TTC549 (cell line): ENCODE measurements around the gene DNAH17.

Experiments
- FAIRE-seq: peaks from 2 replicates; lab custom pipeline; 2012; peaks lifted over from hg19 to GRCh38; lab: Jason Lieb, UNC

Gene DNAH17

GRCh38 chr17:78605886-78606285, 28.7 kb upstream of the DNAH17 start:
- FAIRE-seq, result no peak

DNA sequence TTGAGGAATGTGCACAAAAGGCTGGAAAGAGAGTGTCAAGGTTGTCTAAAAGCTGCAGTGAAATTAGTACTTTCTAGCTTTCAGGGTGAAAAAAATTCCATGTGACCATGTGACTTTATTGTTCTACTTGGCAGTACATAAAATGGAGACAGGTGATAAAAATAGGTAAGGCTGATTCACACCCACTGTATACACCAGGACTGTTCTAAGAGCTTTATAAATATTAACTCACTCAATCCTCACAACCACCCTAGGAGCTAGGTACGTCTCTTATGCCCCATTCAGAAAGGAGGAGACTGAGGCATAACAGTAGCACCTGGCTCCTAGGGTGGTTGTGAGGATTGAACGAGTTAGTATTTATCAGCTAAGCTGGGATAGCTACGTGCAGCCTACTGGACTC, 28.2 kb upstream of the DNAH17 start:
- no peak for FAIRE-seq

- no peak for FAIRE-seq
These were observed 25.1 kb upstream of the DNAH17 start for GRCh38 chr17:78602246-78602645.

DNA sequence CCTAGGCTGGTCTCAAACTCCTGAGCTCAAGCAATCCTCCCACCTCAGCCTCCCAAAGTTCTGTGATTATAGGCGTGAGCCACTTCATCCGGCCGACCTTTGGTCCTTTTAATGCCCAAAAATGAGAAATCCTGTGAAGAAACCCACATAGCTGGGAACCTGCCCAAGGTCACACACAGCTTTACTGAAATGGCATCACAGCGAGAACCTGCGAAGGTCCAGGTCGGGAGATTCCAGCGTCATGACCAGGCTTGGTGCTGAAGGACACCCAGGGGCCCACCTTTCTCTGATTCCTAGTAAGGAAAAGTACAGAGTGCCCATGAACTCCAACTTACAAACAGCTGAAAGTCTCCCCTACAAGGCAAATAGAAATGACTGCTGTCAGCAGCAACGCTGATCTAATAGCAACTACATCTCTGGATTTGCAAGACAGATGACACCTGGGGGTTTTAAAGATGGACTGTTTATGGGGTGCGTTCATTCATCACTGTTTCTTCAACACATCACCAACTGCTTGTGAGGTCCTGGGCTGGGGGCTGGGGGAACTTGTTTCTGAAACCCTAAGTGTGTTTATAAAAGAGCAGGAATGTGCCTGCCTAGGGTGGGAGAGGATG, 24.5 kb upstream of the DNAH17 start:
- no peak for FAIRE-seq

DNA sequence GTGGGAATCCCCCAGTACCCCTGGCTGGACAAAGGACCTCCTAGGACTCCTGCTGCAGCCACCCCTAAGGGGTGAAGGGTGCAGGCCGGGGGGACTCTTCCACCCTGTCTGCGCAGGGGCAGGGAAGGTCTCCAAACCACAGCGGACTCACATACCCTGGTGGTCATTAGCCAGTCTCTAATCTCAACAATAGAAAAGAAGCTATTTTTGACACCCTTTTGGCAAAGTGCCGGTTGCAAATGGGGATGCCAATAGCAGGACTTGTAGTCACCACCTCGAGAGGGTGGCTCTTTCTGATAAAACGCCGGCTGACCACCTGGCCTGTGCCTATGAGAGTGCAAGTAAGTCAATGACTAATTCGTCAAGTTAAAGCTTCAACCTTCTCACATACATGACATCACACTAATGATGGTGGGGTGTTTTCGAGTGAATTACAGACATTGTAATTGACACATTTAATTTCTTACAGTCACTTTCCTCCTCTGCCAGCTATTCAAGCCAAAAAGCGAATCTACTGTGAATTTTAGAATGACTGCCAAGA, 23.1 kb upstream of the DNAH17 start:
- no peak for FAIRE-seq

DNA sequence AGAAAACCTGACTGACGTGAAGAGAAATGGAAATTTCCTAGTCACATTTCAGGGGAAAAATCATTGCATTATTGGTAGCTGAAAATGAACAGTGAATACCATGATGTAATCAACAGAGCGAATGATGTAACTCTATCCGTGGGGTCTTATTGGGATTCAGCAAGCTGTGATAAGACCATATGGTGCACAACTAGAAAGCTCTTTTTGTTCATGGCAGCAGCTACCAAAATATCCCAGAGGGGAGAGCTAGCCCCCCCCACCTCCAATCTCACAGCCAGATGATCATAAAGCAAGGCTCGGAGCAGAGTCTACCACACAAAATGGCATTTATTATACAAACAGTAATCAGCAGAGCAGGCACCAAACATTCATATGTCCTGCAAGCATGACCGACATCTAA, 22.2 kb upstream of the DNAH17 start:
- no peak for FAIRE-seq

GRCh38 chr17:78598013-78598471, 20.8 kb upstream of the DNAH17 start:
- no peak for FAIRE-seq

- no peak for FAIRE-seq
These were observed 19.9 kb upstream of the DNAH17 start for GRCh38 chr17:78596871-78597764.

GRCh38 chr17:78595135-78595810, 18.1 kb upstream of the DNAH17 start:
- FAIRE-seq, result no peak

DNA sequence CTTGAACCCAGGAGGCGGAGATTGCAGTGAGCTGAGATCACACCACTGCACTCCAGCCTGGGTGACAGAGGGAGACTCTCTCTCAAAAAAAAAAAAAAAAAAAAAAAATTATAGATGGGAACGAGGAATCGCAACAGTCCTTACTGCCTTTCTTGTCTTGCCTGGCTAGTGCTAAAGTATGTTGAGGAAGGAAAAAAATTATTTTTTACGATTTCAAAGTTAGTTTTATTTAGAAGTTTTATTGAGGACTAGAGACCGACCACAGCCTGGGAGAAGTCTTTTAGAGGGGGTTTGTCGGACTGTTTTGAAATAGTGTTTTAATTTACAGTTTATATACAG, 15.8 kb upstream of the DNAH17 start:
- FAIRE-seq, result no peak

DNA sequence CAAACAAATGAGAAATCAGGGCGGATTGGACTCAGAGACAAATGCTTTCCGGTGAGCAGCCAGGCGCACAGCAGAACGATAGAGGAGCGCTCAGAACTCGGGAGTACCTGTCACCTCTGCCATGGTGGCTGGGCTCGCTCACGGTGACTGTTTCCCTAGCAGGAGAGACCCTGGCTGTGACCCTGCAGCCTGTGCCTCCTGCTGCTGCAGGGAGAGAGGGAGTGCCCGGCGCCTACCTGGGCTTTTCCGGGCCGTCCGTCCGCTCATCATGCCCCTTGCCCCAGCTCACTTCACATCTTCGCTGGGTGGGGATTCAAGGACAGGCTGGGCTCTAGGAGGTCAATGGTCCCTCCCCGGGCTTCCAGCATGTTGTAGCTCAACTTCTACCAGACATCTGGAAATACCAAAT, 14.1 kb upstream of the DNAH17 start:
- FAIRE-seq, result no peak

DNA sequence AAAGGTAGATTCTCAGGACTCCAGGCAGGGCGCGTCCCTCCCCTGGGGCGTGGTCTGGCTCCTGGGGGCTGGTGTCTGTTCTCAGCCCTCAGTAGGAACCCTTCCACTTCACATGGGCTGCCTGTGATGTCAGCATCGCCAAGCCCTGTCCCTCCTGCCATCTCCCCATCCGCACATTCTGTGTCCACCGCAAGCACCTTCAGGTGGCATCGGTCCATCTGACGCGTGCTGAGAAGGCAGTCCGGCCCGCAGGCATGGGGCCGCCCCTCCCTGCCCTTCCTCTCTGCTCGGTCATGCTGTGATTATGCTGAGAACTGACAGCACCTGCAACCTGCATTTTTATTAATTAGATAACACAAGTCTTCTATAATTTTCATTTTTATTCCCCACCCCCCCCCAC, 12.7 kb upstream of the DNAH17 start:
- no peak for FAIRE-seq

GRCh38 chr17:78589031-78589675, 12.0 kb upstream of the DNAH17 start:
- no peak for FAIRE-seq

- FAIRE-seq, result no peak
These were observed 11.2 kb upstream of the DNAH17 start for GRCh38 chr17:78588258-78589030.

DNA sequence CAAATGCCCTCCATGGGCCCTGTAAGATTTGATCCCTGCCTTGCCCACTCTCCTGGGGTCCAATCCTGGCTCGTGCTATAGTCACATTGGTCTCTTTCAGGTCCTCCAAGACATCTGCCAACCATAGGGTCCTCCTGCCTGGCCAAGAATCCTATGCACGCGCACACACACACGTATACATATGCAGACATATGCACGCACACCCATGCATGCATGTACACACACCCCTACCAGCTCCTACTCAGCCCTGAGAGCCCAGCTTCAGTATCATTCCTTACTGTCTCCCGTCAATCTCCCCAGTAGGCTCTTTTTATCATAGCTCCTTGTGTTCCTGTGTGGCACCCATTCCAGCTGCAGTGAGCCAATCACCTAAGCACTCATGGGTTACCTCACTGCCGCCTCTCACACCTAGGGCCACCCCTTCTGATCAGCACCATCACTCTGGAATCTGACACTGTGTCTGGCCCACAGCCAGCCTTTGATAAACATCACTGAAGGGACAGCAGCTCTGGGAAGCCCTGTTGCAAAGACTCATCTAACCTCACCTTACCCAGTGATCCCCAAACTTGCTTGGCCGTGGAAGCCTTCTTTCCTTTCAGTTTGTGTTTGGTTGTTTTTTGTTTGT, 7.9 kb upstream of the DNAH17 start:
- no peak for FAIRE-seq

- FAIRE-seq, result no peak
These were observed 5.9 kb upstream of the DNAH17 start for GRCh38 chr17:78583091-78583490.

GRCh38 chr17:78581304-78581703, 4.1 kb upstream of the DNAH17 start:
- FAIRE-seq, result no peak

DNA sequence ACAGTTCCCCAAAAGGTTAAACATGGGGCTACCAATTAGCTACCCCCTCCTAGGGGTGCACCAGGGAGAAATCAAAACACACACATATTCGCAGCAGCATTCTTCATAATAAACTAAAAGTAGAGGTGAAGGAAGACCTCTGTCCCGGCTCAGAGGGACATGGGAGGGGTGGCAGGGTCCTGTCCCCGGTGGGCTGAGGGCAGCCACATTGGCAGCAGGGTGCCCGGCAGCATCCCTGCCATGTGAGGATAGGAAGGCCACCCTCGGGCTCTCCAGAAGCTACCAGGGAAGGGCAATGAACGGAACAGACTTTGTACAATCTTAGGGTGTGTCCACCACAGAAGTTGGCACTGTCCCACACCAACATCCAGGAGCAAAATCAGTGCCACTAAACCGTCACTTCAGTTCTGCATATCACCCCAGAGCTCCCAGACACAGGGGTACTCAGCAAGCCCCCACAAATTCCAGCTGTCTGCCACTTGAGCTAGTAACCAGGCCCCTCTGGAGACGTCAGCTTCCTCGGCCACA, 3.1 kb upstream of the DNAH17 start:
- no peak for FAIRE-seq

DNA sequence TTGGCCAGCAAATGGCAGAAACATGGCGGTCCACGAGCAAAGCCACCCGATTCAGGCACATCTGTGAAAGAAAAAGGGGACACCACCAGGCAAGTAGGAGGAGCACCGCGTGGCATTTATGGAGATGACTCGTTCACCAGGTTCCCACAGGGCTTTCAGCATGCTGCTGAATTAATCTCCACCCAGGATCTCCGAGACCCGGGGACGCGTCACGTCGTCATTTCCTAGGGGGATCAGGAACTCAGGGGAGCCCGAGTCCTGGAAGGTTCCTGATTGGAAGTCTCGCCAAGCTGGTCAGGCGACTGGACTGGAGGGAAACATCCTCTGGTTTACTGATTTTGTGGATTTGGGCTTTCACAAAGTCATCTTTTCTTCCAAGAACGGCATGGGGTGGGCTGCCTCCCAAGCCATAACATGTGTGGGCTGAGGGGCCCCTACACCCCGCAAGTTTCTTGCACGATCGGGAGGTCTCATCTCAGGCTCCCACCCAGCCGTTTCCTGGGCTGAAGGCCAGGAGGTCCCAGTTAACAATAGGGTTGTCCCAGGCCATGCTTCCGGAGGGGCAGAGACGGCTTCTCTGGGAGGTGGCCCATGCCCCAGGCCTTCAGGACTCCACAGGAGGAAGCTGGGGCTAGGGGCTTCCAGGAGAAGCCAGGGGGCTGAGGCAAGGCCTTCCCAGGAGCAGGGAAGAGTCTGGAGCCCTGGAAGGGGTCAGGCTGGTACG, 645 bp downstream of the DNAH17 start:
- no peak for FAIRE-seq

DNA sequence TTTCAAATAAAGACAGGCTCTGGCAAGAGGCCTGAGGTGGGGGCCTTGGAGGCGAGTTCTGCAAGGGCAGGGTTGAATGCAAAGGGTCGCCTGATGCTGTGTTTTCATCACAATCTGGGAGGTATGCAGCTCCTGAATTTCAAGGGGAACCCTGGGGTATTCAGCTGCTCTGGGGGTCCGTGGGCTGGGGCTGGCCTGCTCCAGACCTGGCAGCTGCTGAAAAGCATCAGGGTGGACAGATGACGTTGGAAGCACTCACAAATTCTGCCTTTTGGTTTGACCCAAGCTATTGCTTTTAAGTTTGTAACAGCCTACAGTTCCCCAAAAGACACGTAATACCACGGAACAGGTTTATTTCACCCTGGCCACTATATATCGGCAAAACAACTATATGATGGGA, 1.3 kb downstream of the DNAH17 start:
- no peak for FAIRE-seq
